HG02938 (cell line): Measurements from ENCODE around the gene CDH26.
"Not testable (repeated sequence)": the region's sequence is repeated elsewhere in the genome, so short reads cannot be mapped to it uniquely, and the experiment has no call there.

Experiments used
- ATAC-seq: cut with Tn5 transposase; IDR thresholded peaks from one replicate; pipeline ENCODE4 v1.9.1; 2021; ENCODE audit warnings: mild to moderate bottlenecking, moderate library complexity; ENCODE audit not compliant: unreplicated experiment

CDH26 gene

GRCh38 chr20:59940129-59940955 lies 17.9 kb upstream of the CDH26 start, which contains the start of the genes FAM217B and PPP1R3D:
TSS of gene FAM217B (plus strand) at chr20:59940389. CDS start at chr20:59943944, 3,555 bp downstream.
TSS of gene PPP1R3D (minus strand) at chr20:59940305. CDS start at chr20:59939931, 374 bp downstream.
- peak; percentile 90 for ATAC-seq

- ATAC-seq = no peak
Observed at GRCh38 chr20:59940956-59941294, 17.3 kb upstream of the CDH26 start.

- no peak for ATAC-seq
Observed at GRCh38 chr20:59942245-59942644, 16.0 kb upstream of the CDH26 start.

GRCh38 chr20:59944726-59945125 lies 13.5 kb upstream of the CDH26 start:
- no peak for ATAC-seq

- no peak for ATAC-seq
Observed at GRCh38 chr20:59945175-59945574, 13.0 kb upstream of the CDH26 start.

GRCh38 chr20:59945731-59946130 lies 12.5 kb upstream of the CDH26 start:
- ATAC-seq = no peak

GRCh38 chr20:59947376-59947775 lies 10.8 kb upstream of the CDH26 start:
- no peak for ATAC-seq

GRCh38 chr20:59948212-59948611 lies 10.0 kb upstream of the CDH26 start:
- ATAC-seq = no peak

- peak; percentile 82 for ATAC-seq
Observed at GRCh38 chr20:59948828-59949720, 9.1 kb upstream of the CDH26 start.

- ATAC-seq = no peak
Observed at GRCh38 chr20:59949911-59950310, 8.3 kb upstream of the CDH26 start.

- ATAC-seq = no peak
Observed at GRCh38 chr20:59954718-59955117, 3.5 kb upstream of the CDH26 start.

GRCh38 chr20:59955131-59955796 lies 3.0 kb upstream of the CDH26 start:
- ATAC-seq = no peak

GRCh38 chr20:59957568-59957967 lies 655 bp upstream of the CDH26 start:
- ATAC-seq = not testable (repeated sequence)

GRCh38 chr20:59958626-59959025 lies 403 bp downstream of the CDH26 start:
- ATAC-seq = no peak

- ATAC-seq = no peak
Observed at GRCh38 chr20:59961423-59961822, 3.2 kb downstream of the CDH26 start.

GRCh38 chr20:59962155-59962554 lies 3.9 kb downstream of the CDH26 start:
- no peak for ATAC-seq

- ATAC-seq = no peak
Observed at GRCh38 chr20:59966428-59966827, 8.2 kb downstream of the CDH26 start.

- no peak for ATAC-seq
Observed at GRCh38 chr20:59971428-59971827, 13.2 kb downstream of the CDH26 start.

- ATAC-seq = no peak
Observed at GRCh38 chr20:59972037-59972801, 14.0 kb downstream of the CDH26 start.

- no peak for ATAC-seq
Observed at GRCh38 chr20:59976156-59976782, 18.0 kb downstream of the CDH26 start.
